Neuronal stem cell (in vitro differentiated cells): ENCODE measurements around the gene KBTBD13.

ENCODE experiments used
- DNase-seq: peaks from one replicate; pipeline ENCODE4 v3.0.0-alpha.2; 2013; ENCODE audit warnings: low spot score
- H2AFZ ChIP-seq: one replicate; pipeline ENCODE4 v1.6.1; 2013; ENCODE audit warnings: mild to moderate bottlenecking, low read length, inconsistent platforms
- H2AK5ac ChIP-seq: 2 replicates; pipeline ENCODE4 v1.6.1; 2013; ENCODE audit warnings: low read depth, mild to moderate bottlenecking, inconsistent platforms, low read length, moderate library complexity, mixed read lengths
- H2BK120ac ChIP-seq: 2 replicates; pipeline ENCODE4 v1.6.1; 2013; ENCODE audit warnings: low read depth, mild to moderate bottlenecking, inconsistent platforms, low read length, moderate library complexity, mixed read lengths
- H2BK12ac ChIP-seq: one replicate; pipeline ENCODE4 v1.6.1; 2013; ENCODE audit warnings: low read length, inconsistent platforms
- H2BK15ac ChIP-seq: 2 replicates; pipeline ENCODE4 v1.6.1; 2013; ENCODE audit warnings: mild to moderate bottlenecking, low read length, inconsistent platforms, mixed read lengths
- H2BK5ac ChIP-seq: one replicate; pipeline ENCODE4 v1.6.1; 2013; ENCODE audit warnings: inconsistent platforms, mild to moderate bottlenecking, low read length, moderate library complexity
- H3K14ac ChIP-seq: one replicate; pipeline ENCODE4 v1.6.1; 2013; ENCODE audit warnings: low read length, inconsistent platforms
- H3K18ac ChIP-seq: 2 replicates; pipeline ENCODE4 v1.6.1; 2013; ENCODE audit warnings: low read length, inconsistent platforms
- H3K23ac ChIP-seq: 2 replicates; pipeline ENCODE4 v1.6.1; 2013; ENCODE audit warnings: low read depth, mild to moderate bottlenecking, mixed read lengths, low read length, inconsistent platforms; ENCODE audit not compliant: poor library complexity
- H3K27ac ChIP-seq: replicated peaks from 3 replicates; pipeline ENCODE4 v1.5.1; 2013; ENCODE audit warnings: low read length, inconsistent platforms
- H3K27me3 ChIP-seq, 3 experiments: 2 replicates each; pipeline ENCODE4 v1.6.1; 2013; ENCODE audit warnings: low read length in 3 of 3, mild to moderate bottlenecking in 2 of 3, inconsistent platforms in 1 of 3, low read depth in 1 of 3, mixed read lengths in 1 of 3, moderate library complexity in 1 of 3; ENCODE audit not compliant: control insufficient read depth in 3 of 3, insufficient read depth in 3 of 3
- H3K36me3 ChIP-seq, 2 donors: replicated peaks in 1 of 2; 2 replicates each; pipeline ENCODE4 v1.6.1; 2013; ENCODE audit warnings: low read length in 2 of 2; ENCODE audit not compliant: control insufficient read depth in 2 of 2, insufficient read depth in 2 of 2
- H3K4ac ChIP-seq: 2 replicates; pipeline ENCODE4 v1.6.1; 2013; ENCODE audit warnings: inconsistent platforms, mild to moderate bottlenecking, low read length, moderate library complexity
- H3K4me1 ChIP-seq, 2 donors: 1 replicate in 1 of 2; 2 replicates in 1 of 2; pipeline ENCODE4 v1.6.1; 2013; ENCODE audit warnings: low read length in 2 of 2, low read depth in 1 of 2; ENCODE audit not compliant: control insufficient read depth in 2 of 2, insufficient read depth in 1 of 2
- H3K4me2 ChIP-seq: one replicate; pipeline ENCODE4 v1.6.1; 2013; ENCODE audit warnings: mild to moderate bottlenecking, low read length, inconsistent platforms; ENCODE audit not compliant: insufficient read depth, poor library complexity, severe bottlenecking
- H3K4me3 ChIP-seq, 2 donors: 2 replicates each; pipeline ENCODE4 v1.5.1; 2013; ENCODE audit warnings: low read length in 2 of 2, mild to moderate bottlenecking in 2 of 2, inconsistent platforms in 1 of 2, moderate library complexity in 1 of 2
- H3K79me1 ChIP-seq: one replicate; pipeline ENCODE4 v1.6.1; 2013; ENCODE audit warnings: low read depth, mild to moderate bottlenecking, inconsistent platforms, low read length, moderate library complexity
- H3K9ac ChIP-seq: one replicate; pipeline ENCODE4 v1.6.1; 2013; ENCODE audit warnings: mild to moderate bottlenecking, low read depth, low read length, inconsistent platforms; ENCODE audit not compliant: poor library complexity
- H3K9me3 ChIP-seq, 2 donors: replicated peaks in 1 of 2; 2 replicates each; pipeline versions ENCODE3 to v1.6.1; 2013; ENCODE audit warnings: low read length in 2 of 2, mild to moderate bottlenecking in 2 of 2, inconsistent platforms in 1 of 2, low read depth in 1 of 2, mixed read lengths in 1 of 2, moderate library complexity in 1 of 2; ENCODE audit not compliant: control insufficient read depth in 2 of 2, insufficient read depth in 1 of 2
- H4K8ac ChIP-seq: one replicate; pipeline ENCODE4 v1.6.1; 2013; ENCODE audit warnings: low read depth, mild to moderate bottlenecking, inconsistent platforms, low read length, moderate library complexity
- H4K91ac ChIP-seq: one replicate; pipeline ENCODE4 v1.6.1; 2013; ENCODE audit warnings: low read length, low read depth, mild to moderate bottlenecking, inconsistent platforms; ENCODE audit not compliant: poor library complexity
- WGBS, 2 donors: extraction: QIAGEN DNeasy Blood & Tissue Kit; methylation state at CpG; one replicate each; pipeline ENCODE4 v1.1.7; 2013; ENCODE audit warnings: missing lambda C conversion rate in 2 of 2, mixed read lengths in 1 of 2; ENCODE audit not compliant: insufficient read length in 2 of 2, insufficient replicate concordance in 1 of 2; ENCODE audit errors: extremely low coverage in 2 of 2; 5-methylcytosine and 5-hydroxymethylcytosine counted together

Gene KBTBD13

DNA sequence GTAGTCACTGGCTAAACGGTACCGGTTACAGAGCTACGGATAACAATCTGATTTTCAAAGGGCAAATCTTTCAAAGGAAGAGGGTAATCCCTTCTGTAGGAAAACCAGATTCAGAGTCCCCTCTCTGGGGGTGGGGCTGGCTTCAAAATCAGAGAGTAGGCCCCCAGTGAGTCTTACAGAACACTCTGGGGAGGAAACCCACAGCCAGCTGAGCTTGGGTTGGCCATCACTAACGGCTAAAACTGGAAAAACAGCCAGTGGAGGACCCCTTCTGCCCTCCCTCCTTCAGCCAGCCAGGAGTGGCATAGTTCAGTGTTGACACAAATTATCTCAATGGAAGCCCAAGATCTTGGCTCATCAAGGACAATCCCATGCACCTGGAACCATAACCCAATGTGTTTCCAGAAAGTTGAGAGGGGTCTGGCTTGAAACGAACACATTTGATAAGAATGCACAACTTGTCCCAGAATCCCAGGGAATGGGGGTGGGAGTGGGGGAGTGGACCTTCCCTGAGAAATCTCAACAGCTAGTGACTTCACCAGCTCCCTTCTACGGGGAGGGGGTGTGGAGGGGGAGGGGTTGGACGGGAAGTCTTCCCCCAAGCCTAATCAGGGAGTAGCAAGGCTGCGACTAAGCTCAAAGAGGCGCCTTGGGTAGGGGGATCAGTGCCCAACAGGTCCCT lies 9.8 kb upstream of the KBTBD13 start:
- Histone ChIP-seq H3K4me1 (peaks cover 8 to 26% of the 10 kb centered on the region in 2 donors), H2AFZ (peak overlapping the region; percentile 65), H2BK5ac (no peak overlapping the region), H3K79me1 (no peaks in the 10 kb centered on the region), H3K9me3 (no peaks in the 10 kb centered on the region), H2BK15ac (peak overlapping the region; percentile 88), H3K14ac (no peak overlapping the region), H2BK120ac (peak overlapping the region; percentile 36), H4K91ac (no peak overlapping the region), H3K4me3 (peak overlapping the region in 1 of 2 donors; percentile 79), H3K18ac (peak overlapping the region; percentile 94), H3K27ac (peak overlapping the region; percentile 1), H3K9ac (no peak overlapping the region), H3K4ac (no peak overlapping the region), H3K36me3 (no peaks in the 10 kb centered on the region), H2BK12ac (no peak overlapping the region), H3K27me3 (peaks cover 0 to 51% (median 0%) of the 10 kb centered on the region in 3 experiments), H3K23ac (no peak overlapping the region), H2AK5ac (peak overlapping the region; percentile 21), H4K8ac (no peak overlapping the region), H3K4me2 (peak overlapping the region; percentile 73)
- no peak for DNase-seq
- no CpG with 5 or more reads among the region's 9 CpGs for WGBS, 2 donors

GRCh38 chr15:65067317-65067644 lies 9.3 kb upstream of the KBTBD13 start:
- Histone ChIP-seq H3K18ac (peak overlapping the region; percentile 94), H3K4me3 (peak overlapping the region in 1 of 2 donors; percentile 79), H3K36me3 (no peaks in the 10 kb centered on the region), H2BK120ac (peak overlapping the region; percentile 36), H3K9ac (peak overlapping the region; percentile 83), H3K9me3 (no peaks in the 10 kb centered on the region), H2AFZ (peak overlapping the region; percentile 65), H3K14ac (no peak overlapping the region), H3K23ac (no peak overlapping the region), H3K4me1 (peaks cover 8 to 26% of the 10 kb centered on the region in 2 donors), H3K27me3 (peaks cover 0 to 51% (median 0%) of the 10 kb centered on the region in 3 experiments), H4K91ac (no peak overlapping the region), H2BK5ac (no peak overlapping the region), H3K79me1 (no peaks in the 10 kb centered on the region), H2AK5ac (peak overlapping the region; percentile 83), H2BK15ac (peak overlapping the region; percentile 88), H3K27ac (no peak overlapping the region), H3K4me2 (peak overlapping the region; percentile 73), H3K4ac (no peak overlapping the region), H4K8ac (no peak overlapping the region), H2BK12ac (peak overlapping the region; percentile 76)
- no CpG with 5 or more reads among the region's 8 CpGs for WGBS, 2 donors
- DNase-seq, result no peak

DNA sequence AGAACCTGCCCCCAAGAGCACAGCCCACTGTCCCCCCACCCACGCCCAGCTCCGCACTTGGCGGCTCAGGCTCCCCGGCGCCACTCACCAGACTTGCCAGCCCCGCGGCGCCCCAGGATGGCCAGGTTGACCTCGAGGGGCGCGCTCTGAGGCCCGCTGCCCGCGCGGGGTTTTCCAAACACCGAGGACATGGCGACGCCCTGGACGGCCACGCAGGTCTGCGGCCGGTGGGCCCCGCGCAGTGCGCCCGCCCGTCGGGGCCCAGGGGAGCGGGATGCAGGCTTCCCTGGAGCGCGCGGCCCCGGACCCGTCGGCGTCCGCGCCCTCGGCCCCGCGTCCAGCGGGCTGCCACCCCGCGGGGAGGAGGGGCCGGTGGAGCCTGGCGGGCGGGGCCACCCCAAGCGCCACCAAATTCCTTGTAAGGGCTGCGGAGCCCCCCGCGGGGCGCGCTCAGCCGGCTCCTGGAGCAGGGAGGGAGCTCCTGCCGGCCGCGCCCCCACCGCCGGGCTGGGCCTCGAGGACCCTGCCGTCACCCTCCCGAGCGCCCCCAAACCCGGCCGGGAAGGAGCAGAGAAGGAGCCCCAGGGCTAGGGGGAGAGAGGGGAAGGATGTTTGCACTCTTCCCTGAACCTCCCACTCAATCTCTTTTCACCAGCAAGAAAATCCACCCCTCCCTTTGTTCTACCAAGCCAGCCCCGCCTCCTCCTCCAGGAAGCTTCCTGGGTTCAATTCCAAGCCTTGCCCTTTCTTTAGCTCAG lies 8.7 kb upstream of the KBTBD13 start, which contains the start of gene RASL12:
Gene RASL12 (minus strand): TSS at position 347 of the 758 bp plus-strand sequence. CDS start 156 bp downstream, at position 191.
- no peak within 1 kb of the TSS for H4K8ac ChIP-seq
- H2AFZ ChIP-seq, result peak within 1 kb of the TSS; percentile 65
- H2BK120ac ChIP-seq, result peak within 1 kb of the TSS; percentile 36
- peak within 1 kb of the TSS; percentile 73 for H3K4me2 ChIP-seq
- no peaks in the 10 kb centered on the region for H3K36me3 ChIP-seq
- H2BK5ac ChIP-seq, result no peak within 1 kb of the TSS
- peak within 1 kb of the TSS; percentile 83 for H2AK5ac ChIP-seq
- H3K18ac ChIP-seq, result peak within 1 kb of the TSS; percentile 94
- H3K27ac ChIP-seq, result peak within 1 kb of the TSS; percentile 1
- H3K9me3 ChIP-seq, result peaks cover 0 to 2% of the 10 kb centered on the region in 2 donors
- H3K4ac ChIP-seq, result no peak within 1 kb of the TSS
- no peak for DNase-seq
- H4K91ac ChIP-seq, result no peak within 1 kb of the TSS
- H3K27me3 ChIP-seq, result peaks cover 0 to 51% (median 0%) of the 10 kb centered on the region in 3 experiments
- H3K79me1 ChIP-seq, result no peaks in the 10 kb centered on the region
- H3K23ac ChIP-seq, result no peak within 1 kb of the TSS
- peak within 1 kb of the TSS; percentile 83 for H3K9ac ChIP-seq
- peak within 1 kb of the TSS; percentile 88 for H2BK15ac ChIP-seq
- peak within 1 kb of the TSS; percentile 76 for H2BK12ac ChIP-seq
- H3K4me3 ChIP-seq, result peak within 1 kb of the TSS in 1 of 2 donors; percentile 79
- no CpG with 5 or more reads among the region's 66 CpGs for WGBS, 2 donors
- H3K14ac ChIP-seq, result no peak within 1 kb of the TSS
- peaks cover 8 to 24% of the 10 kb centered on the region in 2 donors for H3K4me1 ChIP-seq

GRCh38 chr15:65068403-65068788 lies 8.2 kb upstream of the KBTBD13 start:
- H2BK12ac ChIP-seq, result no peak overlapping the region
- peaks cover 8 to 23% of the 10 kb centered on the region in 2 donors for H3K4me1 ChIP-seq
- H2BK15ac ChIP-seq, result peak overlapping the region; percentile 31
- no peak overlapping the region for H3K9ac ChIP-seq
- peaks cover 0 to 51% (median 0%) of the 10 kb centered on the region in 3 experiments for H3K27me3 ChIP-seq
- WGBS, 2 donors, result no CpG with 5 or more reads among the region's 3 CpGs
- H3K9me3 ChIP-seq, result peaks cover 2 to 3% of the 10 kb centered on the region in 2 donors
- no peak overlapping the region for H3K4me3 ChIP-seq
- H3K4me2 ChIP-seq, result peak overlapping the region; percentile 73
- no peak overlapping the region for H2AK5ac ChIP-seq
- H2BK5ac ChIP-seq, result no peak overlapping the region
- no peak for DNase-seq
- H2BK120ac ChIP-seq, result peak overlapping the region; percentile 5
- H3K36me3 ChIP-seq, result no peaks in the 10 kb centered on the region
- peak overlapping the region; percentile 65 for H2AFZ ChIP-seq
- no peak overlapping the region for H3K14ac ChIP-seq
- no peak overlapping the region for H3K23ac ChIP-seq
- H4K91ac ChIP-seq, result no peak overlapping the region
- H4K8ac ChIP-seq, result no peak overlapping the region
- no peaks in the 10 kb centered on the region for H3K79me1 ChIP-seq
- H3K4ac ChIP-seq, result no peak overlapping the region
- no peak overlapping the region for H3K18ac ChIP-seq
- no peak overlapping the region for H3K27ac ChIP-seq
